HL-60 (cell line): ENCODE results near the gene PPP1R36.

Source experiments
- DNase-seq, 2 experiments: peaks; one replicate each; pipeline ENCODE4 v3.0.0-alpha.2; 2010 to 2020; ENCODE audit warnings: low read depth in 1 of 2, low spot score in 1 of 2
- H3K27ac ChIP-seq: fragments of 250-450 bp; sonication (Bioruptor Pico); replicated peaks from 2 replicates; pipeline ENCODE4 v1.5.1; 2020; ENCODE audit warnings: mild to moderate bottlenecking, moderate library complexity
- H3K27me3 ChIP-seq: fragments of 250-450 bp; sonication (Bioruptor Pico); 2 replicates; pipeline ENCODE4 v1.5.1; 2021; ENCODE audit warnings: mild to moderate bottlenecking, moderate library complexity; ENCODE audit not compliant: insufficient read depth, poor library complexity, severe bottlenecking
- H3K4me3 ChIP-seq: replicated peaks from 2 replicates; pipeline ENCODE4 v1.5.1; 2011; ENCODE audit warnings: mild to moderate bottlenecking, control low read depth, low read length; ENCODE audit not compliant: insufficient read depth
- GABPA ChIP-seq: IDR thresholded peaks from 2 replicates; pipeline ENCODE4 v1.6.1; 2012; ENCODE audit warnings: low read depth
- POLR2AphosphoS5 ChIP-seq: IDR thresholded peaks from 2 replicates; pipeline ENCODE4 v1.6.1; 2012; ENCODE audit warnings: low read depth
- SPI1 ChIP-seq: IDR thresholded peaks from 2 replicates; pipeline ENCODE4 v1.6.1; 2012; ENCODE audit warnings: low read depth, mild to moderate bottlenecking, borderline replicate concordance
- TF ChIP-seq, protein P1 (sequence below): IDR thresholded peaks from one replicate; pipeline ENCODE4 v1.5.1; 2011; ENCODE audit warnings: low read length, control low read depth, inconsistent platforms; ENCODE audit not compliant: insufficient read depth
- TF ChIP-seq, protein P2 (sequence below): IDR thresholded peaks from 2 replicates; pipeline ENCODE4 v1.6.1; 2012; ENCODE audit warnings: low read depth; ENCODE audit not compliant: insufficient replicate concordance

Gene PPP1R36

DNA sequence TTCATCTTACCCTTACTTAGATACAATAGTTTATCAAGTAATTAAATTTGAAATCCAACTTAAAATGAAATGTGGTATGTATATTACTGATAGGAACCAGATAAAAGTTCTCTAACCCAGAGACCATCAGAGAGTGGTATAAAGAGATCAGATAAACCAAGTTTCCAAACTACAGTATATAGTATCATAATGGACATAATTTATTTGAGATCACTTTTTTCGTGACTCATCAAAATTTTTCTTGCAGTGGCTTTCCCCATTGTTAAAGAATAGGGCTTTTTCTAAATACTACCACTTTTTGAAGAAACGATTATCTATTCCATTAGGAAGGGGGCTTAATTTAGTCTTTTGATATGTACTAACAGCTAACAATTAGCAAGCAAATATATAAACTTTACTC lies 24.4 kb upstream of the PPP1R36 start:
- no peak overlapping the region for H3K27ac ChIP-seq
- TF ChIP-seq SPI1, result no peak
- TF ChIP-seq, protein P1, sequence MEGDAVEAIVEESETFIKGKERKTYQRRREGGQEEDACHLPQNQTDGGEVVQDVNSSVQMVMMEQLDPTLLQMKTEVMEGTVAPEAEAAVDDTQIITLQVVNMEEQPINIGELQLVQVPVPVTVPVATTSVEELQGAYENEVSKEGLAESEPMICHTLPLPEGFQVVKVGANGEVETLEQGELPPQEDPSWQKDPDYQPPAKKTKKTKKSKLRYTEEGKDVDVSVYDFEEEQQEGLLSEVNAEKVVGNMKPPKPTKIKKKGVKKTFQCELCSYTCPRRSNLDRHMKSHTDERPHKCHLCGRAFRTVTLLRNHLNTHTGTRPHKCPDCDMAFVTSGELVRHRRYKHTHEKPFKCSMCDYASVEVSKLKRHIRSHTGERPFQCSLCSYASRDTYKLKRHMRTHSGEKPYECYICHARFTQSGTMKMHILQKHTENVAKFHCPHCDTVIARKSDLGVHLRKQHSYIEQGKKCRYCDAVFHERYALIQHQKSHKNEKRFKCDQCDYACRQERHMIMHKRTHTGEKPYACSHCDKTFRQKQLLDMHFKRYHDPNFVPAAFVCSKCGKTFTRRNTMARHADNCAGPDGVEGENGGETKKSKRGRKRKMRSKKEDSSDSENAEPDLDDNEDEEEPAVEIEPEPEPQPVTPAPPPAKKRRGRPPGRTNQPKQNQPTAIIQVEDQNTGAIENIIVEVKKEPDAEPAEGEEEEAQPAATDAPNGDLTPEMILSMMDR, result no peak
- TF ChIP-seq, protein P2, sequence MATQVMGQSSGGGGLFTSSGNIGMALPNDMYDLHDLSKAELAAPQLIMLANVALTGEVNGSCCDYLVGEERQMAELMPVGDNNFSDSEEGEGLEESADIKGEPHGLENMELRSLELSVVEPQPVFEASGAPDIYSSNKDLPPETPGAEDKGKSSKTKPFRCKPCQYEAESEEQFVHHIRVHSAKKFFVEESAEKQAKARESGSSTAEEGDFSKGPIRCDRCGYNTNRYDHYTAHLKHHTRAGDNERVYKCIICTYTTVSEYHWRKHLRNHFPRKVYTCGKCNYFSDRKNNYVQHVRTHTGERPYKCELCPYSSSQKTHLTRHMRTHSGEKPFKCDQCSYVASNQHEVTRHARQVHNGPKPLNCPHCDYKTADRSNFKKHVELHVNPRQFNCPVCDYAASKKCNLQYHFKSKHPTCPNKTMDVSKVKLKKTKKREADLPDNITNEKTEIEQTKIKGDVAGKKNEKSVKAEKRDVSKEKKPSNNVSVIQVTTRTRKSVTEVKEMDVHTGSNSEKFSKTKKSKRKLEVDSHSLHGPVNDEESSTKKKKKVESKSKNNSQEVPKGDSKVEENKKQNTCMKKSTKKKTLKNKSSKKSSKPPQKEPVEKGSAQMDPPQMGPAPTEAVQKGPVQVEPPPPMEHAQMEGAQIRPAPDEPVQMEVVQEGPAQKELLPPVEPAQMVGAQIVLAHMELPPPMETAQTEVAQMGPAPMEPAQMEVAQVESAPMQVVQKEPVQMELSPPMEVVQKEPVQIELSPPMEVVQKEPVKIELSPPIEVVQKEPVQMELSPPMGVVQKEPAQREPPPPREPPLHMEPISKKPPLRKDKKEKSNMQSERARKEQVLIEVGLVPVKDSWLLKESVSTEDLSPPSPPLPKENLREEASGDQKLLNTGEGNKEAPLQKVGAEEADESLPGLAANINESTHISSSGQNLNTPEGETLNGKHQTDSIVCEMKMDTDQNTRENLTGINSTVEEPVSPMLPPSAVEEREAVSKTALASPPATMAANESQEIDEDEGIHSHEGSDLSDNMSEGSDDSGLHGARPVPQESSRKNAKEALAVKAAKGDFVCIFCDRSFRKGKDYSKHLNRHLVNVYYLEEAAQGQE, result no peak
- no peak for TF ChIP-seq POLR2AphosphoS5
- no peak for TF ChIP-seq GABPA
- no peak for DNase-seq
- H3K4me3 ChIP-seq, result no peak overlapping the region
- H3K27me3 ChIP-seq, result no peaks in the 10 kb centered on the region

DNA sequence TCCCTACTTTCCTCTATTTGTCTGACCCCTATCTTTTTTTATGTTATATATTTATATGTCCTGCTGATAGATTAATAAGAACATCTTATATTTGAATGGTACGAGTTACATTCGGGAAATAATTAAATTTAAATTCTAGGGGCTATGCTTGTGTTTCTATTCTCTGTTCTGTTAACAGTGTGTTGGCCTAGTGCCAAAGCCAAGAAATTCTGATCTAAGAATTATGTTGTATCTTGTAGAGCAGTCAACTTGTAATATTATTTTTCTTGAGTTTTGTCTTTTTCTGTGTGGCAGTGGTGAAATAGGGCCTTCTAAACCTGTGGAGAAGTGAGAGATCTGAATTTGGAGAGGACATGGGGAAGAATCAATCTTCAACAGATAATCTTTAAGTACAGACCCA lies 18.2 kb upstream of the PPP1R36 start:
- TF ChIP-seq, protein P2, result no peak
- no peak for TF ChIP-seq GABPA
- TF ChIP-seq POLR2AphosphoS5, result no peak
- TF ChIP-seq, protein P1, result no peak
- no peaks in the 10 kb centered on the region for H3K27me3 ChIP-seq
- no peak overlapping the region for H3K27ac ChIP-seq
- no peak overlapping the region for H3K4me3 ChIP-seq
- DNase-seq, result no peak

DNA sequence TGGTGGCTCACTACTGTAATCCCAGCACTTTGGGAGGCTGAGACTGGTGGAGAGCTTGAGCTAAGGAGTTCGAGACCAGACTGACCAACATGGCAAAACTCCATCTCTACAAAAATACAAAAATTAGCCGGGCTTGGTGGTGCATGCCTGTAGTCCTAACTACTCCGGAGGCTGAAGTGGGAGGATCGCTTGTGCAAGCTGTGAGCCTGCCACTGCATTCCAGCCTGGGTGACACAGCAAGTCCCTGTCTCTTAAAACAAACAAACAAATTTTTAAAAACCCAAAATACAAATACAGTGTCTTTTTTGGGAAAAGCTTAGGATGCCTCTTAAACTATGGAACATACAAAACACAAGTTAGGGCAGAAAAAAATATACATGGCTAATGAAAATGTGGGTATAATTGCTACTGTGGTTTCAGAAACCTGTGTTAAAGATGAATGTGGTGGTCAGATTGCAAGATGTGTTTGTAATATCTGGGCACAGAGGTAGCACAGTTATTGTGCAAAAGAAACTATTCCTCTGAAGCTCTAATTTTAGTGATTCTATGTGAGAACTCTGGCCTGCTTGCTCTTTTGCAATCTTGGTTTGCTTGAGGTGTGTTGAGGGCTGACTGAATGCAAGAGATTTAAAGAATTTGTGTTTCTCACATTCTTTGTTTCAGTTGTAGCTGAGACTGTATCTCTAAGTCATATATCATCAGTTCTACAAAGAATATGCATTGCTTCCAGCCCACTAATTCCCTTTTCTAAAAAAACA lies 13.1 kb upstream of the PPP1R36 start:
- H3K27ac ChIP-seq, result no peak overlapping the region
- no peak overlapping the region for H3K4me3 ChIP-seq
- no peak for DNase-seq
- no peaks in the 10 kb centered on the region for H3K27me3 ChIP-seq
- TF ChIP-seq, protein P2, result no peak
- TF ChIP-seq POLR2AphosphoS5 (no peak), SPI1 (no peak), GABPA (no peak)
- TF ChIP-seq, protein P1, result no peak
